Measurements from ENCODE around the gene GADD45G.

GADD45G gene

GRCh38 chr9:89654025-89654662 is 49.3 kb downstream of the GADD45G start:
- no peak for DNase-seq (ENCODE audit: low spot score)

GRCh38 chr9:89655056-89655989 is 50.5 kb downstream of the GADD45G start:
- DNase-seq (ENCODE audit: low spot score): no peak

Measured in left forelimb (tissue), 1 donor.